Breast epithelium (tissue), 3 donors: ENCODE measurements around the gene CDH10.

Experiments
- POLR2A ChIP-seq: fragments of 450-650 bp; IDR thresholded peaks from one replicate; pipeline ENCODE4 v1.6.1; 2016; ENCODE audit warnings: antibody characterized with exemption, mild to moderate bottlenecking, moderate library complexity
- POLR2AphosphoS5 ChIP-seq, 3 donors: sonication (generic); formaldehyde crosslinking; IDR thresholded peaks; one replicate each; pipeline ENCODE4 v1.6.1; 2017; ENCODE audit warnings: antibody characterized with exemption in 3 of 3

- TF ChIP-seq POLR2A (no peak), POLR2AphosphoS5 (IDR thresholded peaks at IDR 0.05) (no peak)
Observed at GRCh38 chr5:24530906-24531305, 113.9 kb downstream of the CDH10 start.
